Measurements from ENCODE around the gene DZIP3. TPM values are rescaled to one million over a fixed set of nuclear protein-coding genes. Genes with fewer than 3 reads are reported as not detected.

The DZIP3 gene
- total RNA-seq, 1 experiment from 2014 or later = 22.1 TPM

- no peak overlapping the region for H3K18ac ChIP-seq (ENCODE audit: insufficient read length, low read depth, low read length)
- no peaks in the 10 kb centered on the region for H3K27me3 Mint-ChIP-seq (ENCODE audit: low read depth)
- H4K5ac ChIP-seq (ENCODE audit: insufficient read length, low read depth, low read length) = no peak overlapping the region
- H2BK5ac ChIP-seq (ENCODE audit: insufficient read length, low read length) = no peak overlapping the region
- H2BK20ac ChIP-seq (ENCODE audit: low read depth, low read length, poor library complexity, severe bottlenecking) = no peak overlapping the region
- H4K91ac ChIP-seq (ENCODE audit: insufficient read length, low read depth, low read length) = no peak overlapping the region
- TF ChIP-seq CTCF (conservative IDR thresholded peaks at IDR 0.05) = no peak
- H3K4me3 Mint-ChIP-seq = no peak overlapping the region
- no peaks in the 10 kb centered on the region for H3K79me1 ChIP-seq (ENCODE audit: insufficient read depth, low read depth, low read length, poor library complexity, severe bottlenecking)
- no peaks in the 10 kb centered on the region for H3K4me1 ChIP-seq (ENCODE audit: insufficient read depth, low read length)
- no peak overlapping the region for H3K56ac ChIP-seq (ENCODE audit: insufficient read length, low read depth, low read length)
- no peak overlapping the region for H3K14ac ChIP-seq (ENCODE audit: insufficient read depth, low read length)
- H2BK15ac ChIP-seq (ENCODE audit: low read depth, low read length) = no peak overlapping the region
- peaks cover 0 to 20% (median 10%) of the 10 kb centered on the region in 3 experiments; a peak in 5 of 7 replicates for H3K36me3 Mint-ChIP-seq (ENCODE audit: insufficient read depth in 1 of 3, low read depth in 3 of 3)
- no peak overlapping the region for H3T11ph ChIP-seq (ENCODE audit: low read length)
- no peak overlapping the region for H2AK5ac ChIP-seq (ENCODE audit: insufficient read length, low read length)
- no peak for DNase-seq
- H4K20me1 ChIP-seq (ENCODE audit: control insufficient read depth, insufficient read depth, insufficient read length) = no peaks in the 10 kb centered on the region
- H3K9me3 ChIP-seq (ENCODE audit: control insufficient read depth, low read depth, low read length) = no peaks in the 10 kb centered on the region
- no peak overlapping the region for H3K27ac Mint-ChIP-seq
- H3K23me2 ChIP-seq (ENCODE audit: insufficient read length, low read depth, low read length, poor library complexity, severe bottlenecking) = no peaks in the 10 kb centered on the region
- no peak overlapping the region for H3K27ac ChIP-seq (ENCODE audit: insufficient read length, low read depth, low read length)
- H3K27me3 ChIP-seq (ENCODE audit: insufficient read depth, low read length) = no peaks in the 10 kb centered on the region
- WGBS (ENCODE audit: extremely low coverage, insufficient read length, low lambda C conversion rate) = no CpG with 5 or more reads among the region's 1 CpG
- no peak overlapping the region for H3K9ac ChIP-seq (ENCODE audit: extremely low read depth, insufficient read length, low read length)
- H2BK120ac ChIP-seq (ENCODE audit: low read depth, low read length, poor library complexity, severe bottlenecking) = no peak overlapping the region
- no peak overlapping the region for H3K23ac ChIP-seq (ENCODE audit: insufficient read length, low read depth, low read length)
- no peaks in the 10 kb centered on the region for H3K4me1 Mint-ChIP-seq
- no peak overlapping the region for H3K4ac ChIP-seq (ENCODE audit: low read depth, low read length)
- H3K9me3 Mint-ChIP-seq = no peaks in the 10 kb centered on the region
- no peak overlapping the region for H3K4me2 ChIP-seq (ENCODE audit: insufficient read depth, insufficient read length, low read length)
- H3K79me2 ChIP-seq (ENCODE audit: insufficient read depth, low read length) = no peaks in the 10 kb centered on the region
- H4K8ac ChIP-seq (replicated peaks; ENCODE audit: insufficient read length, low read depth, low read length) = no peak overlapping the region
- no peak overlapping the region for H2BK12ac ChIP-seq (ENCODE audit: insufficient read length, low read depth, low read length)
- no peak overlapping the region for H2AFZ ChIP-seq (ENCODE audit: low read length)
Observed at GRCh38 chr3:108629974-108630373, 40.5 kb downstream of the DZIP3 start.

All from H9 (cell line).